GM19240 (cell line): ENCODE results near the gene OST4.

ENCODE experiments used
- DNase-seq: peaks from one replicate; pipeline ENCODE4 v3.0.0; 2011; ENCODE audit warnings: low spot score; ENCODE audit not compliant: insufficient read length

The OST4 gene

GRCh38 chr2:27027211-27027651 is 44.2 kb downstream of the OST4 start:
- no peak for DNase-seq

DNA sequence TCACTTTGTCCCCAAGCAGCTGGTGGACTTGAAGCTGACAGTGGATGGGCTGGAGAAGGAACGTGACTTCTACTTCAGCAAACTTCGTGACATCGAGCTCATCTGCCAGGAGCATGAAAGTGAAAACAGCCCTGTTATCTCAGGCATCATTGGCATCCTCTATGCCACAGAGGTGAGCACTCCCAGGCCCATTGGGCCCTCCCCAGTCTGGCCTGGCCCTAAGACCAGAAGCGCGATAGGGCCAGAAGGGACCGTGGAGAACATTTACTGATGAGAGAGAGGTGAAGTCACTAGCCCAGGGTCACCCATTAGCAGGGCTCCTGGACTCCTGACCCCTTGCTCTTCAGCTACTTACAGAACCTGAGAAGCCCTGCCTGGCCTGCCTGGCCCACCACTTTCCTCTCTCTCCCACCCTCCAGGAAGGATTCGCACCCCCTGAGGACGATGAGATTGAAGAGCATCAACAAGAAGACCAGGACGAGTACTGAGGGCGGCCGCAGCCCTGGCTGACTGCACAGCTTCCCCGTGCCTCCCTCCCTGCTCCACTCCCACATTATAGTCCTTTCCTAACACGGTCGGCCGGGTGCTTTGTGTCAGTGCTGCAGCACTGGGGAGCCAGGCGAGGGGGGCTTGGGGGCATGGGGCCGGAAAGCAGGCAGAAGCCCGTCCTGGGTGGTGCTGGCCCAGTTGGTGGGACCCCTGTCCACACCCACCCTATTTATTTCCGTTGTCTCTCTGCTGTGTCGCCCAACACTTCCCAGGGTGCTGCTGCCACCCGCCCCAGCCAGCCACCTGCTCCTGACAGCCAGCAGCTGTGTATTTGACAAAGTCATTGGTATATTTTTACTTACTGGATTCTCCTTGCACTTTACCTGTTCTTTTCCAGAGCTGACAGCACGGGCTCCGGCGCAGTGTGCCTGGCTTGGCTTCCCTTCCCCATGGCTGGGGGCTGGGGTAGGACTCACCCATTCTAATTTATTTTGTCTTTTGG is 45.3 kb downstream of the OST4 start:
- DNase-seq, result no peak

DNA sequence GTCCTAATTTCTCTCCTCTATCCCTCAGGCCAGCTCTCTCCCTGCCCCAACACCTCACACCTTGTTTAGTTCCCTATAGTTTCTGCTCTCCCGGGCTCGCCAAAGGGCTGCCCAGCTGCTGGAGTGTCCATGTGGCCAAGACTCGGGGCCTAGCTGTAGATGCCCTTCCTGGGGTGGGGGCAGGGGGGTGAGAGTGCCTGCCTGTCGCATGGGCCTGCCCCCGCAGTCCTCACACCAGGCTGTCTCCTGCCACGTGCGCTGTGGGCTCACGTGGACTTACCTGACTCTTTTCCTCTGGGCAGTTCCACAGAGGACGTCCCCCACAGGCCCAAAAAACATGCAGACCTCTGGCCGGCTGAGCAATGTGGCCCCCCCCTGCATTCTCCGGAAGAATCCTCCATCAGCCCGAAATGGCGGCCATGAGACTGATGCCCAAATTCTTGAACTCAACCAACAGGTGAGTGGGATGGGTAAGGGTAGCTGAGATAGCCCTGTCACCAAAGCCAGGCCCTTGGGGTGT is 46.1 kb downstream of the OST4 start:
- no peak for DNase-seq

DNA sequence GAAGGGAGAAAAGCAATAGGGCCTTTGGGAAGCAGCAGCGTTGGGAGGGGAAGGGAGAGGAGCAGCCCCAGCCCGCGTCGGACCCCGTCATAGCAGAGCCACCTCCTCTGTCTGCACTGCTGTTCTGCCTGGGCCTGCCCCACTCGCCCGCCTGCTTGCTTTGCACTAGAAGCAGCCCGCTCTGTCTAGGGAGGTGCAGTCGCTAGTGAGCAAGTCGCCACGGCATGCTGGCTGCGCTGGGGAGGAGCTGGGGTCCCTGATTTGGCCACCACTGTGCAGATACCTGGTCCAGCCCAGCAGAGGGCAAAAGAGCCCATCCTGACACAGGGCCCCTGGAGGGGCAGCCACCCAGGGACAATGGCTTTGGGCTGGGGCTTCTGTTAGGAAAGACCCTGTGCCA is 46.6 kb downstream of the OST4 start:
- no peak for DNase-seq

GRCh38 chr2:27024188-27024587 is 47.3 kb downstream of the OST4 start:
- no peak for DNase-seq

DNA sequence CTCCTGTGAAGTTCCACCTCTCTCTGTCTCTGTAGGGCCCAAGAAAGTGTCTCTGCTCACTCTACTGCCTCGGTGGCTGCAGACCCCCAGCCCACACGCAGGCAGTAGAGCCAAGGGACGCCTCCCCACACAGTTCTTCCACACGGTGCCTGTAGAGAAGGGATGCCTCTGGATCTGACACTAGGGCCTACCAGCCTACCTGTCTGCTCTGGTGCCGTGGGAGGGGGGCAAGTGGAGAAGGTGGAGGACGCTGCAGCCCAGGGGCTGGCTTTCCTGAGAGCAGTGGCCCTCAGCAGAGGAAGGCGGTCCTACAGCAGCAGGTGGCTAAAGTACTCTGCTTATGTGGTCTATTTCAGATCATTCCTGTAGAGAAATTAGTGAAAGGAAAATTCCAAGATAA is 47.7 kb downstream of the OST4 start:
- no peak for DNase-seq

DNA sequence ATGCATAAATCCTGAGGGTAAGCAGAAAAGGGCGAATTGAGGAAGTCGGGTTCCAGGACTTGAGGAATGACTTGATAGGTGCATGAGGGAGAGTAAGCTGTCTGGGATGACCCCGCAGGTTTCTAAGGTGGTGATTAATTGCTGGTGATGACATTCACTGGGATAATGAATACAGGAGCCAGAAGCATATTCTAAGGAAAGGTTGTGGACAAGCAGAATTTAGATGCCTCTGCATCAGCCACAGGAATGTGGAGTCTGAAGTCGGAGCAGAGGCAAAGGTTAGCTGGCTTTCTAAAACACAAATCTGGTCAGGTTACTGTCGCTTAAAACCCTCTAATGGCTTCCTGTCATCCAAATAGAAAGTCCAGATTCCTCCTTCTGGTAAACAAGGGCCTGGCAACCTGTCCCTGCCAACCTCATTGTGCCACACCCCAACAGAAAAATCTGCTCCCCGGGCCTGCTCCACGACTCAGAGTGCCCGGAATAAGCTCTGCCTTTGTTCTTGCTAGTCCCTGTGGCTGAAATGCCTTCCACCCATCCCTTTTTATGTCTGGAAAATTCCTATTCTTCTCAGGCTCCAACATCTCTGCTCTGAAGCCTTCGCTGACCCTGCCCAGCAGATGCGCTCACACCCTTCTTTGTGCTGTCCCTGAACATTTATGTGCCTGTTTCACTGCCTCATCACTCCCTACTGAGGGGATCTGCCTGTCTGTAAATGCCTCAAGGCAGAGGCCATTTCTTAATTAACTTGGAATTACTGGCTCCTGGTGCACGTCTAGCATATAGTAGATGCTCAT is 50.0 kb downstream of the OST4 start:
- no peak for DNase-seq
